GM20431 (cell line): Measurements from ENCODE around the gene HNRNPL.
"Not testable (repeated sequence)": the region's sequence is repeated elsewhere in the genome, so short reads cannot be mapped to it uniquely, and the experiment has no call there.

ENCODE experiments used
- in situ Hi-C: fragments of 300-500 bp; cut with MseI, MboI; formaldehyde crosslinking; loops from one replicate; pipeline ENCODE4 v1.15.0; 2020; ENCODE audit warnings: low sequenced_read_pairs; ENCODE audit not compliant: unreplicated experiment

HNRNPL gene

DNA sequence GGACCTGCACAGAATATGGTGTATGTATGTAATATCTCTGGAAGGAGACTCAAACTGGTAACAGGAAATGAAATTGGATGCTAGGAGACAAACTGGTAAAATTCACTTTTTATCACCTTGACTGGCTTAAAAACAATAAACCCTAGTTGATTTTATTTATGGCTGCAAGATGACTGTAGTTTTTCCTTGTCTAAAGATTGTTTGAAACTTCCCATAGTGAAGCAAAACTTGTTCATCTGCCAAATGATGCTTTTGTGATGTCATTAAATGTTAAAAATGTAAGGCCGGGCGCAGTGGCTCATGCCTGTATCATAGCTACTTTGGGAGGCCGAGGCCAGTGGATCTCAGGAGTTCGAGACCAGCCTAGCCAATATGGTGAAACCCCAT lies 15.7 kb downstream of the HNRNPL start:
- in situ Hi-C loops, result no loop called here

GRCh38 chr19:38833092-38833425 lies 16.7 kb downstream of the HNRNPL start:
- in situ Hi-C loops, result no loop called here

- in situ Hi-C loops, result no loop called here
Measured at GRCh38 chr19:38831142-38831605, 18.6 kb downstream of the HNRNPL start.

GRCh38 chr19:38830039-38830733 lies 19.6 kb downstream of the HNRNPL start:
- in situ Hi-C loops, result no loop called here

DNA sequence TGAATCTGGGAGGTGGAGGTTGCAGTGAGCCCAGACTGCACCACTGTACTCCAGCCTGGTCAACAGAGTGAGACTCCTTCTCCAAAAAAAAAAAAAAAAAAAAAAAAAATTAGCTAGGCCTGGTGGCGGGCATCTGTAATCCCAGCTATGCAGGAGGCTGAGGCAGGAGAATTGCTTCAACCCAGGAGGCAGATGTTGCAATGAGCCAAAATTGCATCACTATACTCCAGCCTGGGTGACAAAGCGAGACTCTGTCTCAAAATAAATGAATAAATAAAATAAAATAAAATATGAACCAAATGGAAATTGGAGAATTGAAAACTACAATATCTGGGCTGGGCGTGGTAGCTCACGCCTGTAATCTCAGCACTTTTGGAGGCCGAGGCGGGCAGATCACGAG lies 20.6 kb downstream of the HNRNPL start:
- in situ Hi-C loops, result not testable (repeated sequence)

GRCh38 chr19:38826856-38827551 lies 22.8 kb downstream of the HNRNPL start:
- in situ Hi-C loops, result no loop called here

DNA sequence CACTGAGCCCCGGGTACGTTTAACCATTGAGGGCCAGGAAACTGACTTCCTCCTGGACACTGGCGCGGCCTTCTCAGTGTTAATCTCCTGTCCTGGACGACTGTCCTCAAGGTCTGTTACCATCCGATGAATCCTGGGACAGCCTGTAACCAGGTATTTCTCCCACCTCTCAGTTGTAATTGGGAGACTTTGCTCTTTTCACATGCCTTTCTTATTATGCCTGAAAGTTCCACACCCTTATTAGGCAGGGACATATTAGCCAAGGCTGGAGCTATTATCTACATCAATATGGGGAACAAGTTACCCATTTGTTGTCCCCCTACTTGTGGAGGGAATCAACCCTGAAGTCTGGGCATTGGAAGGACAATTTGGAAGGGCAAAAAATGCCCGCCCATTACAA lies 23.9 kb downstream of the HNRNPL start:
- in situ Hi-C loops, result not testable (repeated sequence)

DNA sequence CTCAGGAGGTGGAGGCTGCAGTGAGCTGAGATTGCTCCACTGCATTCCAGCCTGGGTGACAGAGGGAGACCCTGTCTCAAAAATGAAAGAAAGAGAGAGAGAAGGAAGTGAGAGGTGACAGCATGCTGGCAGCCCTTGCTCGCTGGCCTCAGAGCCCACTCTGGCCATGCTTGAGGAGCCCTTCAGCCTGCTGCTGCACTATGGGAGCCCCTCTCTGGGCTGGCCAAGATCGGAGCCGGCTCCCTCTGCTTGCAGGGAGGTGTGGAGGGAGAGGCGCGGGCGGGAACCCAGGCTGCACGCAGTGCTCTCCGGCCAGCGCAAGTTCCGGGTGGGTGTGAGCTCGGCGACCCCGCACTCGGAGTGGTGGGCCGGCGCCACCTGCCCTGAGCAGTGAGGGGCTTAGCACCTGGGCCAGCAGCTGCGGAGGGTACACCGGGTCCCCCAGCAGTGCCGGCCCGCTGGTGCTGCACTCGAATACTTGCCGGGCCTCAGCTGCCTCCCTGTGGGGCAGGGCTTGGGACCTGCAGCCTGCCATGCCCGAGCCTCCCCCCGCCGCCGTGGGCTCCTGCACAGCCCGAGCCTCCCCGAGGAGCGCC lies 28.5 kb downstream of the HNRNPL start:
- in situ Hi-C loops, result not testable (repeated sequence)

DNA sequence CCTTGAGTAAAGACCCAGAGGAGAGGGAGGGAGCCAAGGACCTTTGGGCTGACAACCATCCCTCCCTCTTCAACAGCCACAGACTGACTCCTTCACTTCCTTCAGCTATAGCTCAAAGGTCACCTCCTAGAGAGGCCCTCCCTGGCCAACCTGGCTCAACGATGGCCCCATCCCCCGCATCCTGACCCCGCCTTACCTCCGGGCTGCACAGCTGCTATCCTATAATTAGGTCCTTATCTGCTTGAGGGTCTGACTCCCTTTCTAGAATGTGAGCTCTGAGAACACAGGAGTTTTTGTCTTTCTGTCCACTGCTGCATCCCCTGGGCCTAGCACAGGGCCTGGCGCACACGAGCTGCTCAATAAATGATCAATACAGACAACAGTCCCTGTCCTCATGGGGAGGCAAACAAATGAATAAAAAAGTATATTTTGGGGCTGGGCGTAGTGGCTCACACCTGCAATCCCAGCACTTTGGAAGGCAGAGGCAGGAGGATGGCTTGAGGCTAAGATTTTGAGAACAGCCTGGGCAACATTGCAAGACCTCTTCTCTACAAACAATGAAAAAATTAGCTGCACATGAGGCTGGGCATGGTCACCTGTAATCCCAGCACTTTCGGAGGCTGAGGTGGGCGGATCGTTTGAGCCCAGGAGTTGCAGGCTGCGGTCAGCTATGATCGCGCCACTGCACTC lies 30.4 kb downstream of the HNRNPL start:
- in situ Hi-C loops, result no loop called here

- in situ Hi-C loops, result no loop called here
Measured at GRCh38 chr19:38817081-38817480, 32.7 kb downstream of the HNRNPL start.

DNA sequence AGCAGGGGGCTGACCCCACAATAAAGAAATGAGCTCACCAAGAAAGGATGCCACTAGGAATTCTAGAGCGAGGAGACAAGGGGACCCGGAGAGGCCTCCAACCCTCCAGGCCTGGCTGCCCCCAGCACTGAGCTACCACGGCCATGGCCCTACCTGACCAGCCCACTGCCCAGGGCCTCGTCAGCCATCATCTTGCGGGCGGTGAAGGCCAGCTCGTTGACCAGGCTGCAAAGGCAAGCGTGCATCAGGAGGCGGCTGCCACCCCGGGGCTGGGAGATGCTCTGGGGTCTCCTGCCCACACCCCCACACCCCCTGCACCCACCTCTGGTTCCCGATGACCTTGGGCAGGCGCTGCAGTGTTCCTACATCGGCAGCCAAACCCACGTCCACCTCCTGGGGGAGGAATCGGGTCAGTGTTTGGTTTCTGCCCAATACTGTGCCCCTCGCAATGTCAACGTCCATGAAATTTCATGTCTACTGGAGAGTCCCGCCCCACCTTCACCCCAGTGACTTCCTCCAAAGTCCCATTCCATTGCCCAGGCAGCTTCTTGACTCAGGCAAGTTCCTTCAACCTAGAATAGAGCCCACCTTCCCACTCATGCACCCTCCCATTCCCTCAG lies 33.5 kb downstream of the HNRNPL start:
- in situ Hi-C loops, result no loop called here

DNA sequence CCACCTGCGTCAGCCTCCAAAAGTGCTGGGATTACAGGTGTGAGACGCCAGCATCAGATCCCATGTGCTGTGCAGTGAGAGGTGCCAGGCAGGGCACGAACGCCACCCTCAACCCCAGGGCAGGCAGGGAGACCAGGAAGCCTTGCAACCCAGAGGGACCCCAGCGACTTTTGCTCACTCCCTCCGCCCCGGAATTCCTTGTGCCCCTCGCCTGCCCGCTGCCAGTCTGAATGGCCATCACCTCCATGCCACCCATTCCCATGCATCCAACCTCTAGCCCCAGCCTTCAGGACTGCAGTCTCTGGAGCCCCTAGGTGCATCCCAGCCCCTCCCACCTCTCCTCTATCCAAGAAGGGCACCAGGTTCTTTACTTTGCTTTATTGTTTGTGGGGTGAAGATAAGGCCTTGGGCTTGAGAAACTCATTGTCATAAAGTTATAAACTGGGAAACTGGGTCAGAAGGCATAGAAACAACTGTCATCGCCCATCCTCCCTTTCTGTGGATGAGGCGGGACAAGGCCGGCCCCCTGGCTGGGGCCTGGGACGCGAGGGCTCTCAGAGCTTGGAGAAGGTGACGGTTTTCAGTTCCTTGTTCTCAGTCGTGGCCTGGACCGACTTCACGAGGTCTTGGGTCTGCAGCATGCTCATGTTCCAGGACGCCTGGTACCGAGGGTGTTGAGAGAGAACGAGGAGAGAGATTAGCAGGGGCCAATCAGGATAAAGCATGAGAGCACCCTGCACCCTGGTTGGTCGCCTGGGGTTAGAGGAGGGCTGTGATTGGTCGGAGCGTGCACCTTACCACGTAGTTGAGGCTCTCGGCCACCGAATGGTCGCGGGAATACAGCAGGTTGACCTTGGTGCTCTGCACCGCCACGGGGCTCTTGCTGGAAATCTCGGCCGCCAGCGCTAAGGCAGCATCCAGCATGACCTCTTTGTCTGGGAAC lies 34.5 kb downstream of the HNRNPL start:
- in situ Hi-C loops, result no loop called here

DNA sequence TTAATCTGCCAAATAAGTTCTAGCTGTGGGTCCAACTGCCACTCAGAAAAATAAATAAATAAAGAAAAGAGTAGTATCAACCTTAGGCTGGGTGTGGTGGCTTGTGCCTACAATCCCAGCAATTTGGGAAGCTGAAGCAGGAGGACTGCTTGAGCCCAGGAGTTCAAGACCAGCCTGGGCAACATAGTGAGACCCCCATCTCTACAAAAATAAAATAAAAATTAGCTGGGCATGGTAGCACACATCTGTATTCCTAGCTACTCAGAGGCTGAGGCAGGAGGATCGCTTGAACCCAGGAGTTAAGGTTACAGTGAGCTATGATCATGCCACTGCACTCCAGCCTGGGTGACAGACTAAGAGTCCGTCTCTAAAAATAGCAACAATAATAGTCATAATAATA lies 35.9 kb downstream of the HNRNPL start:
- in situ Hi-C loops, result not testable (repeated sequence)

- in situ Hi-C loops, result no loop called here
Measured at GRCh38 chr19:38813323-38813722, 36.5 kb downstream of the HNRNPL start.

DNA sequence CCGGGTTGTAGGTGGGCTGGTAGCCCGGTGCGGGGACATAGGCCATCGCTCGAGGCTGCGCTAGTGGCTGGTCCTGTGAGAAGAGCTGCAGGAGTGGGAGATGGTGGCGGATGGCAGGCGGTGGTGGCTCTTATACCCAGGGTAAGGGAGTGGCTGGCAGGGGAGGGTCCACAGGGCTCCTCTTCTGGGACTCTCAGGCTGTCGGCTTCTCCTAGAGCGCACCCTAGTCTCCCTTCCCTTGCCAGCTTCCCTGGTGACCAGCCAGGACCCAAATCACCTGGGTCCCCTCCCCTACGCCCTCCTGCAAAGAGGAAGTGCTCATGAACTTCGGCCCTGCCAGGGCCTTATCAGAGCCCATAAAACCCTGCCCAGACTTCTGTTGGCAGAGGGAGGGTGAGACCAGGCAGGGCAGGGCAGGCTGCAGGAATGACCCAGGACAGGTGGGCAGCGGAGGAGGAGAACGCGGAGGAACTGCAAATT lies 36.9 kb downstream of the HNRNPL start, which contains the start of gene LGALS4:
TSS of gene LGALS4 (minus strand) at position 105 of the 480 bp plus-strand sequence. CDS start at position 46, 59 bp downstream.
- in situ Hi-C loops, result no loop called here

DNA sequence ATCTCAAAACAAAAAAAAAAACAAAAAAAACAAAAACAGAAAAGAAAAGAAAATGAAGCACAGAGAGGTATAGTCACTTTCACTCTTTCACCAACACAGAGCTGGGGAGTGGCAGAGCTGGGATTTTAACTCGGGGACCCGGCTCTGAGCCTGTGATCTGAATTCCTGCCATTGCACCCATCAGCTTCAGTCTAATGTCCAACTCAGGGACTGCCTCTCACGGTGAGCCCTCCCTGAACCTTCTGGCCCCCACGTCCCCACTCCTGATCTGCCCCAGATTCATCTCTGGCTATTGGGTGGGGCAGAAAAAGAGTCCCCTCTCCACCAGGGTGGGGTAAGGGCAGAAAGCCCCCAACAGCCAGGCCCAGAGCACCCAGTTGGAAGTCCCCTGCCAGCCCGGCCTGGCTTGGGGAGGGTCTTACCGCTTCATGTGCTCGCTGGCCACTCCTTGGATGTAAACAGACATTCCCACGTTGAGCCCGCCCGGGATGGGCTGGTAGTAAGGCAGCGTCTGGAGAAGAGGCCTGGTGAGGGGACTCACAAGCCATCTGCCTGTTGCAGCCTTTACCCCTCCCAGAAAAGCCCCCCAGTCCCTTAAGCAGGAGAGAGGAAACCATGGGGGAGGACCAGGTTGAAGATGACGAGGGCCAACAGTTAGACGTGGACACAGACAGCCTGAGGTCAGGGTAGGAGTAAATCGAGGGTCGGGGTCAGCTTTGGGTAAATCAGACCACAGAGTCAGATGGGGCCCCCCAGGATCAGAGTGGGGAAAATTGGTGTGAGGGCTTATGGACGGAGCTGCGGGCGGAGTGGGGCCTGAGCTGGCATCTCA lies 37.6 kb downstream of the HNRNPL start:
- in situ Hi-C loops, result no loop called here

DNA sequence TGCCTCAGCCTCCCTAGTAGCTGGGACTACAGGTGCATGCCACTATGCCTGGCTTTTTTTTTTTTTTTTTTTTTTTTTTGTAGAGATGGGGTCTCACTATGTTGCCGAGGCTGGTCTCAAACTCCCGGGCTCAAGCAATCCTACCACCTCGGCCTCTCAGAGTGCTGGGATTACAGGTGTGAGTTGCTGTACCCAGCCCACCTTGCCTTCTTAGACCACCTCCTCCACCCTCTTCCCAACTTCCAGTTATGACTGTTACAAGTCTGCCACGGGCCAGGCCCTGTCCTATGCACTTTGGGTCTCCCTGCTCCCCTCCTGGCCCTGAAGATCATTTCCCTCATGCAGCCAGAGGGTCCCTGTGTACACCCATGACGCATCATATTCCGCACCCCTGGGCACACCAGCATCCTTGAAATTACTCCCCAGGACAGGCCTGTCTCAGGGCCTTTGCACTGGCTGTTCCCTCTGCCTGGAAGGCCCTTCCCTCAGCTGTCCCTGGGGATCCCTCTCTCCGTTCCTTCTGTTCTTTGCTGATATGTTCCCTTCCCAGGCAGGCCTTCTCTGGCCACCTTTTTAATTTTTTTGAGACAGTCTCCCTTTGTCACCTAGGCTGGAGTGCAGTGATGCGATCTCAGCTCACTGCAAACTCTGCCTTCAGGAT lies 40.1 kb downstream of the HNRNPL start:
- in situ Hi-C loops, result no loop called here

DNA sequence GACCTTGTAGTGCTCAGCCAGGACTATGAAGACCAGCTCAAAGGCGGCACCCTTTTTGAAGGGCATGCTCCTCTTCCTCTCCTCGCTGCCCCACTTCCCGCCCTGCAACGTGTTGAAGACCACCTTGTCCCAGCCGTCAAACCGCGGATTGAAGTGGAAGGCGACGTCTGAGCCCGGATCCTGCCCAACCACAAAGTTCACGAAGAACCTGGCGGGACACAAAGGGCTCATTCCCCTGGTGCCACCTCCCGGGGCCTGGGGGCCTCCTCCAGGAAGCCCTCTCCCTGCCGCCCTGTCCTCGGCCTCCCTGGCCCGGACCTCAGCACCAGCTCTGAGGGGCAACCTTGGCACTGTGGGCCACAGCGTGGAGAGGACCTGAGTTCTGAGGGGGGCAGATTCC lies 41.0 kb downstream of the HNRNPL start:
- in situ Hi-C loops, result no loop called here
